Mammary epithelial cell (primary cell): ENCODE data around the gene GLT8D1.

ENCODE experiments used
- CTCF ChIP-seq, 2 donors: IDR thresholded peaks in 1 of 2; conservative IDR thresholded peaks in 1 of 2; 2 replicates each; pipeline ENCODE4 v1.5.1; 2011 to 2012; ENCODE audit warnings: inconsistent platforms in 2 of 2, low read length in 2 of 2, mild to moderate bottlenecking in 2 of 2, control low read depth in 1 of 2, low read depth in 1 of 2; ENCODE audit not compliant: insufficient read depth in 1 of 2; ENCODE audit errors: extremely low read depth in 1 of 2
- EZH2 ChIP-seq: IDR thresholded peaks from 2 replicates; pipeline ENCODE4 v1.6.1; 2012; ENCODE audit warnings: low read length, inconsistent platforms, borderline replicate concordance

GRCh38 chr3:52730681-52731080 is 25.1 kb upstream of the GLT8D1 start:
- TF ChIP-seq CTCF (conservative IDR thresholded peaks at IDR 0.05 in 1 of 2, IDR thresholded peaks at IDR 0.05 in 1 of 2; ENCODE audit: extremely low read depth in 1 of 2, insufficient read depth in 1 of 2, low read depth in 1 of 2, low read length in 2 of 2) = no peak
- TF ChIP-seq EZH2 = no peak
